Measurements from ENCODE around the gene IFT88. TPM values are rescaled to one million over a fixed set of nuclear protein-coding genes. Genes with fewer than 3 reads are reported as not detected.

The IFT88 gene
- total and polyA plus RNA-seq, 8 donors = 2.3 to 68.3 (median 6.7) TPM

- no peak for TF ChIP-seq CTCF (IDR thresholded peaks at IDR 0.05)
- no peak for TF ChIP-seq POLR2A (IDR thresholded peaks at IDR 0.05)
- TF ChIP-seq POLR2AphosphoS5 (IDR thresholded peaks at IDR 0.05) = no peak
- TF ChIP-seq EP300 (IDR thresholded peaks at IDR 0.05) = no peak
- no peak for DNase-seq
- Histone ChIP-seq H3K4me1 (peaks cover 0 to under 1% (median under 1%) of the 10 kb centered on the region in 4 donors), H3K27ac (no peak overlapping the region), H3K4me3 (no peak overlapping the region), H3K27me3 (no peaks in the 10 kb centered on the region), H3K36me3 (peaks cover 0 to 33% (median 14%) of the 10 kb centered on the region in 4 donors), H3K9me3 (peaks cover 0 to 4% (median 0%) of the 10 kb centered on the region in 4 donors)
- WGBS, 5 donors = 84 to 90% (median 88%) methylated on average over 2 of the region's 2 CpGs
- intact Hi-C loops (cut with DNase I; ENCODE audit: low total_unique reads) = no loop called here
Measured at GRCh38 chr13:20573636-20574035, 6.7 kb downstream of the IFT88 start.

- peaks cover 0 to 9% (median 0%) of the 10 kb centered on the region in 4 donors for H3K9me3 ChIP-seq
- H3K27me3 ChIP-seq = no peaks in the 10 kb centered on the region
- H3K36me3 ChIP-seq = peaks cover 0 to 61% (median 45%) of the 10 kb centered on the region in 4 donors
- H3K4me1 ChIP-seq = no peaks in the 10 kb centered on the region
- H3K4me3 ChIP-seq = no peak overlapping the region
- intact Hi-C loops (cut with DNase I; ENCODE audit: low total_unique reads) = no loop called here
- TF ChIP-seq EP300 (IDR thresholded peaks at IDR 0.05) (no peak), CTCF (IDR thresholded peaks at IDR 0.05) (no peak), POLR2A (IDR thresholded peaks at IDR 0.05) (no peak), POLR2AphosphoS5 (IDR thresholded peaks at IDR 0.05) (no peak)
- DNase-seq = no peak
- no peak overlapping the region for H3K27ac ChIP-seq
- WGBS, 5 donors = 93 to 99% (median 95%) methylated on average over 3 of the region's 3 CpGs
Measured at GRCh38 chr13:20579191-20579590, 12.2 kb downstream of the IFT88 start.

- peaks cover 0 to 9% (median 0%) of the 10 kb centered on the region in 4 donors for H3K9me3 ChIP-seq
- WGBS, 5 donors = 88 to 96% (median 94%) methylated on average over 5 of the region's 5 CpGs
- TF ChIP-seq POLR2A (IDR thresholded peaks at IDR 0.05) = no peak
- TF ChIP-seq EP300 (IDR thresholded peaks at IDR 0.05) = no peak
- TF ChIP-seq POLR2AphosphoS5 (IDR thresholded peaks at IDR 0.05) = no peak
- H3K4me3 ChIP-seq = no peak overlapping the region
- peaks cover 0 to 65% (median 52%) of the 10 kb centered on the region in 4 donors for H3K36me3 ChIP-seq
- no peaks in the 10 kb centered on the region for H3K27me3 ChIP-seq
- intact Hi-C loops (cut with DNase I; ENCODE audit: low total_unique reads) = no loop called here
- DNase-seq = no peak
- no peak overlapping the region for H3K27ac ChIP-seq
- no peaks in the 10 kb centered on the region for H3K4me1 ChIP-seq
Measured at GRCh38 chr13:20580257-20580656, 13.3 kb downstream of the IFT88 start.

GRCh38 chr13:20582026-20582425 lies 15.1 kb downstream of the IFT88 start:
- peaks cover 0 to 56% (median 51%) of the 10 kb centered on the region in 4 donors for H3K36me3 ChIP-seq
- no peak overlapping the region for H3K27ac ChIP-seq
- WGBS, 5 donors = 67 to 89% (median 72%) methylated on average over 2 of the region's 2 CpGs
- DNase-seq = no peak
- intact Hi-C loops (cut with DNase I; ENCODE audit: low total_unique reads) = no loop called here
- H3K9me3 ChIP-seq = peaks cover 0 to 6% (median 0%) of the 10 kb centered on the region in 4 donors
- no peak overlapping the region for H3K4me3 ChIP-seq
- no peaks in the 10 kb centered on the region for H3K4me1 ChIP-seq
- no peaks in the 10 kb centered on the region for H3K27me3 ChIP-seq
- TF ChIP-seq EP300 (IDR thresholded peaks at IDR 0.05) (no peak), CTCF (IDR thresholded peaks at IDR 0.05) (no peak), POLR2A (IDR thresholded peaks at IDR 0.05) (no peak), POLR2AphosphoS5 (IDR thresholded peaks at IDR 0.05) (no peak)

GRCh38 chr13:20583803-20584293 lies 16.9 kb downstream of the IFT88 start:
- Histone ChIP-seq H3K4me3 (no peak overlapping the region), H3K9me3 (peaks cover 0 to 6% (median 0%) of the 10 kb centered on the region in 4 donors), H3K27me3 (no peaks in the 10 kb centered on the region), H3K27ac (no peak overlapping the region), H3K36me3 (peaks cover 0 to 51% (median 46%) of the 10 kb centered on the region in 4 donors), H3K4me1 (no peaks in the 10 kb centered on the region)
- 95 to 100% (median 97%) methylated on average over 1 of the region's 1 CpG for WGBS, 5 donors
- intact Hi-C loops (cut with DNase I; ENCODE audit: low total_unique reads) = no loop called here
- no peak for TF ChIP-seq POLR2A (IDR thresholded peaks at IDR 0.05)
- no peak for TF ChIP-seq POLR2AphosphoS5 (IDR thresholded peaks at IDR 0.05)
- TF ChIP-seq CTCF (IDR thresholded peaks at IDR 0.05) = no peak
- no peak for TF ChIP-seq EP300 (IDR thresholded peaks at IDR 0.05)
- DNase-seq = no peak

All from stomach (tissue), 9 donors.